IMR-90 (cell line): ENCODE data around the gene FBXW12.

Experiments used
- CEBPB ChIP-seq: IDR thresholded peaks from 2 replicates; pipeline ENCODE4 v1.6.1; 2012; ENCODE audit warnings: low read depth, low read length, improper control_type of control experiment
- CTCF ChIP-seq: conservative IDR thresholded peaks from 2 replicates; pipeline ENCODE4 v1.5.1; 2012; ENCODE audit warnings: mild to moderate bottlenecking, low read depth, low read length, improper control_type of control experiment
- MAFK ChIP-seq: IDR thresholded peaks from 2 replicates; pipeline ENCODE4 v1.6.1; 2012; ENCODE audit warnings: low read depth, low read length, improper control_type of control experiment
- MXI1 ChIP-seq: IDR thresholded peaks from 2 replicates; pipeline ENCODE4 v1.6.1; 2012; ENCODE audit warnings: low read depth, mild to moderate bottlenecking, low read length, moderate library complexity, borderline replicate concordance
- NFE2L2 ChIP-seq: fragments of 150-350 bp; IDR thresholded peaks from 2 replicates; pipeline ENCODE4 v1.6.1; 2016; ENCODE audit warnings: low read depth, mild to moderate bottlenecking, low read length
- POLR2A ChIP-seq: IDR thresholded peaks from 2 replicates; pipeline ENCODE4 v1.6.1; 2012; ENCODE audit warnings: mild to moderate bottlenecking, low read depth, low read length
- RAD21 ChIP-seq: IDR thresholded peaks from 2 replicates; pipeline ENCODE4 v1.6.1; 2012; ENCODE audit warnings: low read length, improper control_type of control experiment
- RCOR1 ChIP-seq: IDR thresholded peaks from 2 replicates; pipeline ENCODE4 v1.6.1; 2012; ENCODE audit warnings: mild to moderate bottlenecking, low read length, improper control_type of control experiment; ENCODE audit not compliant: insufficient replicate concordance
- SMC3 ChIP-seq: fragments of 150-350 bp; IDR thresholded peaks from 2 replicates; pipeline ENCODE4 v1.6.1; 2016; ENCODE audit warnings: low read depth, mild to moderate bottlenecking, antibody characterized with exemption, low read length, moderate library complexity

- no peak for TF ChIP-seq CTCF
- no peak for TF ChIP-seq RAD21
- 0 out of 2 replicates have a peak, but pooled peaks have one; percentile 18 for TF ChIP-seq CEBPB
- no peak for TF ChIP-seq POLR2A
- TF ChIP-seq MXI1: peak; percentile 88
- no peak for TF ChIP-seq SMC3
- TF ChIP-seq NFE2L2: no peak
- no peak for TF ChIP-seq MAFK
- TF ChIP-seq RCOR1: no peak
These were observed 30.3 kb downstream of the FBXW12 start for GRCh38 chr3:48402281-48402732.
